ENCODE data around the gene PI4KB.
A peak's percentile ranks its signal among the peaks of the same experiment; 100 is the strongest.

PI4KB gene

DNA sequence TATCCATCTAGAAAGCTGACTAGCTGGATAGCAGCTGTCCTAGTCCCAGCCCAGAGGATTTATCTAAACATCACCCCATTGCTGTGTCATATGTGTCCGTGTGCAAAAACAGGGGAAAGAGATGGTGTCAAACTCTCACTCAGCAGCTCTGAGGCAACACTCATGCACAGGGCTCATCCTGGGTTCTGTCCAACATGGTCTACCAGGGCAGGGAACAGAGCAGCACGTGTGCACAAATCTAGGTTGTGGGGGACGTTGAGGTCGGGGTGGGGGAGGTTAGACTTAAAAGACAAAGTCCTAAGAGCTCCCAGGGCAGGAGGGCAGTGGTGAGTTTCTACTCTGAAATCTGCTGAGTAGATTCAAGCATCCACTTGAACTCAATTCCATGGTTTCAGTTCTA, 16.2 kb downstream of the PI4KB start:
- DNase-seq: no peak

DNA sequence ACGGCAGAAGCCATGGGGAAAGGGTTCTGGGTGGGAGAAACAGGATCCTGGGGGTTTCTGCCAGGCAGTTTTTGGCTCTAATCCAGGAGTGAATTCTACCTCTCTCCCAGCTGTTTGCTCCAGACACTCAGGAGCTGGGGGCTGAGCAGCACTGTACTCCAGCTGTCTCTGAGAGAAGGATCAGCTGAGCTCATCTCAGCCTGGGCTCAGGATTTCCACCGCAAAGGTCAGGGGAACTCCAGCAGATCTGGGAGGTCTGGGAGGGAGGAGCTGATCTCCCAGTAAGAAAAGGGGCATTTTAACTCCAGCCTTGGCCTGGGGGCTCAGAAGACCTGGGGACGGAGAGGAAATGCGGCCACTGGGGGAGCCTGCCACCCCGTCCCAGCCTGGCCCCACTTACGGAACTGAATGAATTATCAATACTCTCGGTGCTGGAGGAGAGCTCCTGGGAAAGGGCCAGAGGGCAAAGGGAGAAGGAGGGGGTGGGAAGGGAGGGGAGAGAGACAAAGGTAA, 17.3 kb downstream of the PI4KB start:
- DNase-seq: no peak

DNA sequence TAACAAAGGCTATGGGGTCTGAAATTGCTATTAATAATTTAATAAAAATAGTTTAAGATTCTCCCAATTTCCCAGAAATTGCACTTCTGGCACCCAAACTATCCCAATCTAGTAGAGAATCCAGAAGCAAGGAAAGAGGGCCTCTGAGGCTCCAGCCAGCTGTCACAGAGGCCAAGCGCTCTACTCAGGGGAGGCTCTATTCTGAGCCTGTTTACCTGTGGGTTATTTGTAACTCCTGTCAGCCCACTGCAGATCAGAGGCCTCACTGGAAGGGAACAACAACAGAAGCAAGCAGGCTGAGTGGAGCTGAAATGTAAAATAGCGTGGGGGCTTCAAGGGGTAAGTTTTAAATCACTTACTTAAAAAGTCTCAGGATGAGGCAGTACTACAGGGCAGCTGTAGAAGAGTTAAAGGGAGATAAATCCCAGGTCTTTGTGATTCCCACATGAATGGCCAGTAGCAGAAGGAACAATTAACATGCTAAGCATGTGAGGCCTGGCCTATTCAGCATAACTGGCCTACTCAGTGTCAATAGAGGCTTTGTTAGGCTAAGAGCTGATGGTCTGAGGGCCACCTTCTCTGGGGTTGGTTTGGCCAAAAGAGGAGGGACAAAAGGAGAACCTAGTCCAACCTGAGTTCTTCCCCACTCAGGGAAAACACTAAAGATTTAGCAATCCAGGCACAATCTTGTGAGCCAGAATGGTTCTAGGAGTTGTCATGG, 32.3 kb downstream of the PI4KB start:
- DNase-seq: no peak

DNA sequence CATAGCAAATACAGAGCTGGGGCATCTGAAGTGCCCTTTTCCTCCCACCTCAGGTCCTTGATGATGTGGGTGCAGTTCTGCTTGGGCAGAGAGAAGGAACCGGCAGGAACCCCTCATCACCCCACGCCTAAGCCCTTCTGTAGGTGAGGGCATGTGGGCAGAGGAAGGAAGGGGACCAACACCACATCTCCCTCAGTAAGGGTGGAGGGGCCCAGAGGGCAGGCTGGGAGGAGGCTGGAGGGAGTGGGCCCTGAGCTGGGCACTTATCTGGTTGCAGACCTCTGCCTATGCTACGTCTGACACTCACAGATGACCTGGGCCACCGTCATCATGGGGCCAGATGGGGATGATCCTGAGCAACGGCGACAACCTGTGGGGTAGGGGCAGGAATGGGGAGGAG, 34.1 kb downstream of the PI4KB start:
- DNase-seq: no peak

DNA sequence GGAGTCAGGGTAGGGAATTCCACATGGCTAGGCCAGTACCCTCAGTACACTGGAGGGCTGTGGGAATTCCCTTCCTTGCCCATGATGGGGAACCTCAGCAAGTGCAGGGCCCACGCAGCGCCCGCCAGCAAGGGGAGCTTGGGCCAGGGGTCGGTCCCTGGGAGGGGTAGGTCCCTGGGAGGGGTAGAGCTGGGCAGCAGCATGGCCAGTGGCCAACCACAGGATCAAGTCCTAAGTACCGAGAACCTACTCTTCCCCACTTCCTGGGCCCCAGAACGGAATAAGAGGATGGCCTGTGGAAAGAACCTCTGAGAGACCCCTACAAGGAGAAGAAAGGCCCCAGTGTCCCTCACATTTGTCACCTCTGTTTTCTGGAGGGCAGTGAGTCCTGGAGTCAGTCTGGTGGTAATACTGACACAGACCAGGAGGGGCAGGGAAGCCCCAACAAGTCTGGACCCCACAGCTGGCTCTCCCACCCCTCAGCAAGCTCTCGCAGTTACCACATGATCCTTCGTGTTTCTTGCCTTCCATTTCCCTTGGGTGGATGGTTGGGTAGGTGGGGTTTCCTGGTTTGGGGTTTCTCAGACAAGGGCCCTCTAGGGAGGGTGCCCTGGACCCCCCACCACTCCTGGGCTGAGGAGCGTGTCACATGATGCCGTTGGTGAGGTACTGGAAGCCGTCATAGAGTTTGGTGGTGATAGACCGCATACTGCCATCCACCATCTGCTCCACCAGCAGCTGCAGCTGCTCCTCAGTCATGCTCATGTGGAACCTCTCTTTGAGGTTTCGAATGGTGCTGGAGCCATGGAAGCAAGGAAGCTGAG, 34.8 kb downstream of the PI4KB start:
- no peak for DNase-seq

DNA sequence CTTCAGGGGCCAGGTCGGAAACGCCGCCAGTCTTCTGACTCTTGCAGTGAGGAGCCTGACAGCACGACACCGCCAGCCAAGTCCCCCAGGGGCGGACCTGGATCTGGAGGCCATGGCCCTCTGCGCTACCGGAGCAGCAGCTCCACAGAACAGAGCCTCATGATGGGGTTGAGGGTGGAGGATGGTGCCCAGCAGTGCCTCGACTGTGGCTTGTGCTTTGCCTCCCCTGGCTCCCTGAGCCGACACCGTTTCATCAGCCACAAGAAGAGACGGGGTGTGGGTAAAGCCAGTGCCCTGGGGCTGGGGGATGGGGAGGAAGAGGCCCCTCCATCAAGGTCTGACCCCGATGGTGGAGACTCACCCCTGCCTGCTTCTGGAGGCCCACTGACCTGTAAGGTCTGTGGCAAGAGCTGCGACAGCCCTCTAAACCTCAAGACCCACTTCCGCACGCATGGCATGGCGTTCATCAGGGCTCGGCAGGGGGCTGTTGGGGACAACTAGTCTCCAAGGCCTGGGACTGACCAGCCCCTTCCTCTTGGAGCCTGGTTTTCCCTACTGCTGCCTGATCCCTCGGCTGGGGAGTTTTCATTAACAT, 36.4 kb downstream of the PI4KB start:
- no peak for DNase-seq

DNA sequence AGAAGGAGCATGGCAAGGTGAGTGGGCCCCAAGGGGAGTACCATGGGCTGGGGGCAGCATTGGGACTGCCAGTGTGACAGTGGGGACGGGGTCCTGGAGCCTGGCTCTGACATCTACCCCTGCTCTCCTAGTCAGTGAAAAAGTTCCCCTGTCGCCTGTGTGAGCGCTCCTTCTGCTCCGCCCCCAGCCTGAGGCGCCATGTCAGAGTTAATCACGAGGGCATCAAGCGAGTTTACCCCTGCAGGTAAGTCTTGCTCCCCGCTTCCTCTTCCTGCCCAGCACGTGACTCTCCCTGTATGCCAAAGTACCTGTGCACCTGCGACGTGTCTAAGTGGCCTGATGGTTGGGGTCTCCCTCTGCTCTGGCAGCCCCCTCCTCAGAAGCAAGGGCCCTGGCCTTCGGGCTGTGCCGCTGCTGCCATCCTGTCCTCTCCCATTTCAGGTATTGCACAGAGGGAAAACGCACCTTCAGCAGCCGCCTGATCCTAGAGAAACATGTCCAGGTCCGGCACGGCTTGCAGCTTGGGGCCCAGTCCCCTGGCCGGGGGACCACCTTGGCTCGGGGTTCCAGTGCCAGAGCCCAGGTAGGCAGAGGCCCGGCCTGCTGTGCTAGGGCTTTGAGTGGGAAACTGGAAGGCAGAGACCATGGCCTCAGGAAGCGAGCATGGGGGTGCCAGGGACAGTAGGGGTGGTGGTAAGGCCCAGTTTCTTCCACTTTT, 37.1 kb downstream of the PI4KB start:
- no peak for DNase-seq

DNA sequence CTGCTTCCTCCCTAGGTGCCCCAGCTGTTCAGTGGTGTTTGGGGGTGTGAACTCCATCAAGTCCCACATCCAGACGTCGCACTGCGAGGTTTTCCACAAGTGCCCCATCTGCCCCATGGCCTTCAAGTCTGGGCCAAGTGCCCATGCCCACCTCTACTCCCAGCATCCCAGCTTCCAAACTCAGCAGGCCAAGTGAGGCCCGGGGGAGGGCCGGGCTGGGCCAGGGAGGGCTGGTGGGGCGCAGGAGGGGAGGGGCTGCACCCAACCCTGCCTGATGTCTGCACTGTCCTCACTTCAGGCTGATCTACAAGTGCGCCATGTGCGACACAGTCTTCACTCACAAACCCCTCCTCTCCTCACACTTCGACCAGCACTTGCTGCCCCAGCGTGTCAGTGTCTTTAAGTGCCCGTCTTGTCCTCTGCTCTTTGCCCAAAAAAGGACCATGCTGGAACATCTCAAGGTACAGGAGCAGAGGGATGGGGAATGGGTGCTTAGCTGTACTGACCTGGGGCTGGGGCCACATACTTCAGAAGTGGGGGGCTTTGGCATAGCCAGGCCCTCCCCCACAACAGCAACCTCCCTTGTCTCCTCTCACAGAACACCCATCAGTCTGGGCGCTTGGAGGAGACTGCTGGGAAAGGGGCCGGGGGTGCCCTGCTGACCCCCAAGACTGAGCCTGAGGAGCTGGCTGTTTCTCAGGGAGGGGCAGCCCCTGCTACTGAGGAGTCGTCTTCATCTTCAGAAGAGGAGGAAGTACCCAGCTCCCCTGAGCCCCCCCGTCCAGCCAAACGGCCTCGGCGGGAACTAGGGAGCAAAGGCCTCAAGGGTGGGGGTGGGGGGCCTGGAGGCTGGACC, 37.9 kb downstream of the PI4KB start:
- DNase-seq: no peak

DNA sequence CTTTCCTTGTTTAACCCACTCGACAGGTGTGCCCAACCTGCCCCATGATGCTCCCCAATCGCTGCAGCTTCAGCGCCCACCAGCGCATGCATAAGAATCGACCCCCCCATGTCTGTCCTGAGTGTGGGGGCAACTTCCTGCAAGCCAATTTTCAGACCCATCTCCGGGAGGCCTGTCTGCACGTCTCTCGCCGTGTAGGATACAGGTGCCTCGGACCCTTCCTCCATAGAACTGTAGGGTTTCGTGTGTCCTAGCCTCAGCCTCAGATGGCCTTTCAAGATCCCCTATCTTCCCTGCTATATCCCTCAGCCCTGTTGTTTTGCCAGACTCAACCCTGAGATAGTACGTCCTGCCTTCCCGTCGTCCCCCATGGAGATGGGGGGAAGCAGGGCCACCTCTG, 38.7 kb downstream of the PI4KB start:
- no peak for DNase-seq

DNA sequence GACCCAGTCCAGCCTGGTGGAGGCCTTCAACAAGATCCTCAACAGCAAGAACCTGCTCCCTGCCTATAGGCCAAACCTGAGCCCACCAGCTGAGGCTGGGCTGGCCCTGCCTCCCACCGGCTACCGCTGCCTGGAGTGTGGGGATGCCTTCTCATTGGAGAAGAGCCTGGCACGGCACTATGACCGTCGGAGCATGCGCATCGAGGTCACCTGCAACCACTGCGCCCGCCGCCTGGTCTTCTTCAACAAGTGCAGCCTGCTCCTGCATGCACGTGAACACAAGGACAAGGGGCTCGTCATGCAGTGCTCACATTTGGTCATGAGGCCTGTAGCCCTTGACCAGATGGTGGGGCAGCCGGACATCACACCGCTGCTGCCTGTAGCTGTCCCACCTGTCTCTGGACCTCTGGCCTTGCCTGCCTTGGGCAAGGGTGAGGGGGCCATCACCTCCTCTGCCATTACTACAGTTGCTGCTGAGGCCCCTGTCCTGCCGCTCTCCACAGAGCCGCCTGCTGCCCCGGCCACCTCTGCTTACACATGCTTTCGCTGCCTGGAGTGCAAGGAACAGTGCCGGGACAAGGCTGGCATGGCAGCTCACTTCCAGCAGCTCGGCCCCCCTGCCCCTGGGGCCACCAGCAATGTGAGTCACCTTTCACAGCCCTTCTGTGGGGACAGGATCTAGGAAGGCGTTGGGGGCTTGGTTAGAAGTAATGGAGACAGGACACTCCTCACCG, 39.3 kb downstream of the PI4KB start:
- no peak for DNase-seq

DNA sequence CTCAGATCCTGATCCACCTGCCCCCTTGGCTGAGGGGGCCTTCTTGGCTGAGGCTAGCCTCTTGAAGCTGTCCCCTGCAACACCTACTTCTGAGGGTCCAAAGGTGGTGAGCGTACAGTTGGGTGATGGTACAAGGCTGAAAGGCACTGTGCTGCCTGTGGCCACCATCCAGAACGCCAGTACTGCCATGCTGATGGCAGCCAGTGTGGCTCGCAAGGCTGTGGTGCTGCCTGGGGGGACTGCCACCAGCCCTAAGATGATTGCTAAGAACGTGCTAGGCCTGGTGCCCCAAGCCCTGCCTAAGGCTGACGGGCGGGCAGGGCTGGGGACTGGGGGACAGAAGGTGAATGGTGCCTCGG, 39.9 kb downstream of the PI4KB start:
- no peak for DNase-seq

DNA sequence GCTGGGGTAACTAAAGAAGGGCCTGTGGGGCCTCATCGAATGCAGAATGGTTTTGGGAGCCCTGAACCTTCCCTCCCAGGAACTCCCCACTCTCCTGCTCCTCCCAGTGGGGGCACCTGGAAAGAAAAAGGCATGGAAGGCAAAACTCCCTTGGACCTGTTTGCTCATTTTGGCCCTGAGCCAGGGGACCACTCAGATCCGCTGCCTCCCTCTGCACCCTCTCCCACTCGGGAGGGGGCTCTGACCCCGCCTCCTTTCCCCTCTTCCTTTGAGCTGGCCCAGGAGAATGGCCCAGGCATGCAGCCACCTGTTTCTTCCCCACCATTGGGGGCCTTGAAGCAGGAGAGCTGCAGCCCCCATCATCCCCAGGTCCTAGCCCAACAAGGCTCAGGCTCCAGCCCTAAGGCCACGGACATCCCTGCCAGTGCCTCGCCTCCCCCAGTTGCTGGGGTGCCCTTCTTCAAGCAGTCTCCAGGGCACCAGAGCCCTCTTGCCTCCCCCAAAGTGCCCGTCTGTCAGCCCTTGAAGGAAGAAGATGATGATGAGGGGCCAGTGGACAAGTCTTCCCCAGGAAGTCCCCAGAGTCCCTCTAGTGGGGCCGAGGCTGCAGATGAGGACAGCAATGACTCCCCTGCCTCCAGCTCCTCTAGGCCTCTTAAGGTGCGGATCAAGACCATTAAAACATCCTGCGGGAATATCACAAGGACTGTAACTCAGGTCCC, 40.4 kb downstream of the PI4KB start:
- DNase-seq: no peak

DNA sequence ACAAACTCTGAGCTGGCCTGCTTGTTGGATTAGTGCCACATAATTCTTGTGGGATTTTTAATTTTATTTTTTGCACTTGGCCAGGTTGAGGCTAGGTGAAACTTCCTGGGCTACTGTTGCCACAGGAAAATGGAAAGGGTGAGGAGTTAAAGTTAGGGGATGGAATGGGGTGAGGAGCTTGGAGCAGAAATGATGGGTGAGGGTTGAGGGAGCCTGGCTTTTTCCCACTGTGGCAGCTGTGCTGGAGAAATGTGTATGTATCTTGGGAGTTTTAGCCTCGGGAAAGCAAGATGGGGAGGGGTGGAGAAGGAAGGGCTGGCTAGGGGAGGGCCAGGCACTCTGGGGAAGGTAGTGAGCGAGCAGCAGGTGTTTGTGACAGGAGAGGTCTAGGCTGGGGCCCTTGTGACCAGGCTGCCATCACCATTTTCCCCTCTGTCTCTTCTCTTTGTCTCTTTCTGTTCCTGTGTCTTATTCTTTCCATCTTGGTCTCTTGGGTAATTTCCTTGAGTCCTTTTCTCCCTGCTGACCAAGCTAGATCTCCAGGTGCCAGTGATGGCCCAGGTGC, 43.1 kb downstream of the PI4KB start:
- no peak for DNase-seq

DNA sequence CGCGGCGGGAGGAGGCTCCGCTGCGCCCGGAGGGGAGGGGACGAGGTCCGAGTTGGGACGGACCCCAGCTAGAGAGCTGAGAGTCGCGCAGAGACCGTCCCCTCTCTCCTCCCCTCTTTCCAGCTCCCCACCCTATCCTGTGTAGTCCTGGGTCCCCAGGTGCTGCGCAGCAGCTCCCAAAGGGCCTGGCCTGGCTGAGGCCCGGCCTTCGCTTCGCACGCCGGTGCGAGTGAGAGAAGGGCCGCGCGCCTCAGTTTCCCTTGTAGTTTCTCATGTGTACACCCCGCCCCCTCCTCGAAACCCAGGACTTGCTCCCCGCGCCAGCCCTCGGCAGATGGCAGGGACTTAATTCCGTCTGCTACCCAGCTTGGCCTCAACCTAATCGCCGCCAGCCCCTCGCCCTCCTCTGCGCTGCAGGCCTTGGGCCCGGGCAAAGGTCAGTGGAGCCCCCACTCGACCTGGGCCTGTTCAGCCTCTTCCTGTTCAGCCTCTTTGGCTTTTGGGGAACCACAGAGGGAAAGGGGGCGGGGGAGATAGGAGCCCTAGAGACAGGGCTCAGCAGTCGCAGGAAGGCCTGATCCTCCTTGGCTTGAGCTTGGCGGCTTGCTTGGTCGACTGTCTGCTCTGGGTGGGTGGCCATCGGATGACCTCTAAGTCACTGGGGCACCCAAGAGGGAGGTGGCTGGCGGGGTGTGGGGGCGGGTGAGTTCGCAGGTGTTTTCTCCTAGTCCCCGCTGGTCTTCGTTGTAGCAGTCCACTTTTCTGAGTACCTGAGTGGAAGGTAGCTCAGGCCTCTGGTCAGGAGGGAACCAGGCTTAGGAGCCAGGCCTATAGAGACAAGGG, 44.1 kb downstream of the PI4KB start:
- DNase-seq: no peak

DNA sequence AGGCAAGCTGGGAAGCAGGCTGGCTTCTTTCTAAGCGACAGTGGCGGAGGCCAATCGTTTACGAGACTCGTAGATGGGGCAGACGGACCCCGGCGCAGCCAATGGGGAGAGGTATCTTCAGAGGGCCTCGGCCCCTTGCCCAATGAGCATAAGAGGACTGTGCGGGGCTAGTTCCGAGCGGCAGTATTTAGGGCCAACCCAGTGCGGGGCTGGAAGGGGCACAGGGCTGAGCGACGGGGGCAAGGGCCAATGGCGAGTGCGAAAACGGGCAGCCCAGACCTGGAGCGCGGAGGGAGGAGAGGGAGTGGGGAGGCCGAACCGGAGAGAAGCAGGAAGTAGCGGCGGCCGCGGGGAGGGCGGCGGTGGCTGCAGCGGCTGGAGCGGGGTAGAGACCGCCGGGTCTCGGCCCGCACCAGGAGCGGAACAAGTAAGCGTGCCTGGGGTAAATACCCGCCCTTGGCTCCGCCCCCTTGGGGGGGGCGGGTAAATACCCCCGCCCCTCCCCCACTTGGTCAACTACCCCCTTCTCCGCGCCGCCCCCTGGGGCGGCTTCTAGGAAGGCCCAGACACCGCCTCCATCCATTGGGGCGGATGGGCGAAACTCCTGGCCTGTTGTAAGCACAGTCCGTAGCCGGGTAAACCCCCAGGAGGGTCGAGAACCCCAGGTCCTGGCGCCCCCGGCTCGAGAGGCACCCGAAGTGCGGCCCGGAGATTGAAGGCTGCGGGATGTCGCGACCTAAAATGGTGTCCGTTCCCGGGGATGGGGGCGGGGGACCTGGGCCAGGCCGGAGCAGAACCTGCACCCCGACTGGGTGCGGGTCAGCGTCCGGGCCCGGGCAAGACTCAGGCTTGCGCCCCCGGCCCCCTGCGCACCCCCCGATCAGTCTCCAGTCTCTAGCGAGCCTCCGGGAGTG, 45.0 kb downstream of the PI4KB start, which contains the start of gene ZNF687:
TSS of gene ZNF687 (plus strand) at position 331 of the 914 bp plus-strand sequence. CDS start 3,993 bp downstream, outside the sequence.
- DNase-seq: peak; percentile 97

DNA sequence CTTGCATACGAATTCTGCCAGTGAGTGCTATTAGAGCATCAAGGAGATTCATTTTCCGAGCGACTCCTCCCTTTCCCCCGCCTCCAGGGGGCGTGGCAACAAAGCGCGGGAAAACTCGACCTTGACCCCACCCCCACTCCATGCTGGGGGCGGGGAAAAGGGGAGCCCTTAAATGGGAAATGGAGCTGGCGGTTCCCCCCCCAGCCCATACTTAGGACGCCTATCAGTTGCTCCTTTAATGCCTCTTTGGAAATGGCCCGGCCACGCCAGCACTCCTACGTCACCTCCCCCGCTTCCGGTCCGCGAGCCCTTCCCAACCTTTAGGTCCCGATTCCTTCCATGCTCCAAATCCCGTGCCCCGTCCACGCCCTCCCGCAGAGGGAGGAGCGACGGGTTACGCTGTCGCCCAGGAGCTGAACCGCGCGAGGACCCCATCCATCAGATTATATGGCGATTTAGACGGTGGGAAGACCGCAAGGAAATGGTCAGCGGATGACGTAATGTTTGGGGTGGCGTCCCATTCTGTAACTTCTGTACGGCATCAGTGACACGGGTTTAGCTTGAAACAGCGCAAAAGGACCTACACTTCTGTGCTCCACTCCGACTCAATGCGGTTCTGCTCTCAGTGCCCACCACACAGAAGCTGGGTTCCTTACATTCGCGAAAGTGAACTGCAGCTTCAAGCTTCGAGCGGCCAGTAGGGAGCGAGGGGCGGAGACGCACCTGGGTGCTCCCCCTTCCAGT, 45.8 kb downstream of the PI4KB start:
- peak; percentile 95 for DNase-seq

DNA sequence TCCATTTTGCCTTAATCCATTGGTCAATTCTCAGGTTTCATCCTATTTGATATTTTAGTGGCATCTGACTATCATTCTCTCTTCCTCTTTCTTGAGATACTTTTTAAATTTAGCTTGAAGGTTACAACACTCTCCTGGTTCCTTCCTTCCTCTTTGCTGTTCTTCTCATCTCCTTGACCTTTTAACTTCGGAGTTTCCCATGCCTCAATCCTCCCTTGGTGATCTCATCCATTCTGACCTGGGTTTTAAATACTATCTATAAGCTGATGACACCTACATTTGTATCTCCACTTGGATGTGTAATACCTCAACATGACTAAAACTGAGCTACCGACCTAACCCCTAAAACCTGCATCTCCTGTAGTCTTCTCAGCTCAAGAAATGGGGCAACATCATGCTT, 50.0 kb downstream of the PI4KB start:
- DNase-seq: no peak

Measured in effector CD4-positive, alpha-beta T cell (primary cell).